A549 treated with CpdA at 1 μM for 4 hours (cell line): ENCODE measurements around the gene ATP7A. TPM values are rescaled to one million over a fixed set of nuclear protein-coding genes. Genes with fewer than 3 reads are reported as not detected.

Experiments used
- total RNA-seq: library from RNA; stranded (reverse); fragments of 200-300 nt; extraction: Qiagen RNA extraction; gene quantifications from 5 replicates; pipeline ENCODE4 v1.2.3, GENCODE V29; 2022; ENCODE audit warnings: low read depth

The ATP7A gene
- 2.6 to 3.8 TPM (median 3.5 TPM) in 5 replicates for total RNA-seq

GRCh38 chrX:77910108-77910840, at the start of gene ATP7A:
Gene ATP7A (plus strand): TSS chrX:77910693. CDS start chrX:77971642, 60,949 bp downstream.

DNA sequence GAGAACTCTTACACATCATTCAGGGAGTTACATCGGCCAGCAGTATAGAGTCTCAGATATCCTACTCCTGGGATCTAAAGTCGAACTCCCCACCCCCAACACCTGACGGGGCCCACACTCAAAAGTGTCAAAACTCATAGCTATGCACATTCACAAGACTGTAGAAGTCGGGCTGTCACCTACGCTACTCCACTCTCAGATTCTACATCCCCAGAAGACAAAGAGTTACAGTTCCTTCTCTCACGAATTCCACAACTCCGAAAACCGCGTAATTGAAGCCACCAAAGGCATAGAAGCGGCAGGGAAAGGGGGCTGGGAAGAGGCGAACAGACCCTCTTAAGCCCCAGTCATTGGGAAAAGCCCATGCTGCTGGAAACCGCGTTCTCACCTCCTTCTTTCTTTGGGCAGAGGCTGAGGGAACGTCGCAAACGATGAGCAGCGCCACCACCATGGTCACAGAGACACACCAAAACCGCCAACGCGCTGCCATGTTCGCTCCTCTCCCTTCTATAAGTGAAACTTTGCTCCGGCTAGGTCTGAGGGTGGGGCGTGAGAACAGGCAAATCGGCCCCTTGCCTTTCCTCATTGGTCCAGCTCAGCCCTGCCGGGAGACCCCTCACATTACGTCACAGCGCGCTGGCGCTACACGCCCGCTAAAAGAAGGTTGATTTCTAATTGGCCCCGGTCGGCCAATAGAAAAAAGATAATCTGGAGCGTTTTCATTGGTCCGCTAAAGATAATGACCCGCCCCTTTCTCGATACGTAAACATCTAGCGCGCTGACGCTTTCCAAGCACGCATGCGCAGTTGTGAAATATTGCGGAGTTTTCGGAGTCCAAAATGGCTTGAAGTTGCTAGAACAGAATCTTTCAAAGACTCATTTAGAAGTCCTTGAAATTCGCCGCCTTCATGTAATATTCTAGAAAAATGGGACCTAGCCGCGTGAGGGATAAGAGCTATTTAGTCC, 15.3 kb upstream of the ATP7A start, which contains the start of gene MAGT1:
MAGT1 (minus strand) TSS at position 515 of the 966 bp plus-strand sequence; CDS start at position 490, 25 bp downstream.

DNA sequence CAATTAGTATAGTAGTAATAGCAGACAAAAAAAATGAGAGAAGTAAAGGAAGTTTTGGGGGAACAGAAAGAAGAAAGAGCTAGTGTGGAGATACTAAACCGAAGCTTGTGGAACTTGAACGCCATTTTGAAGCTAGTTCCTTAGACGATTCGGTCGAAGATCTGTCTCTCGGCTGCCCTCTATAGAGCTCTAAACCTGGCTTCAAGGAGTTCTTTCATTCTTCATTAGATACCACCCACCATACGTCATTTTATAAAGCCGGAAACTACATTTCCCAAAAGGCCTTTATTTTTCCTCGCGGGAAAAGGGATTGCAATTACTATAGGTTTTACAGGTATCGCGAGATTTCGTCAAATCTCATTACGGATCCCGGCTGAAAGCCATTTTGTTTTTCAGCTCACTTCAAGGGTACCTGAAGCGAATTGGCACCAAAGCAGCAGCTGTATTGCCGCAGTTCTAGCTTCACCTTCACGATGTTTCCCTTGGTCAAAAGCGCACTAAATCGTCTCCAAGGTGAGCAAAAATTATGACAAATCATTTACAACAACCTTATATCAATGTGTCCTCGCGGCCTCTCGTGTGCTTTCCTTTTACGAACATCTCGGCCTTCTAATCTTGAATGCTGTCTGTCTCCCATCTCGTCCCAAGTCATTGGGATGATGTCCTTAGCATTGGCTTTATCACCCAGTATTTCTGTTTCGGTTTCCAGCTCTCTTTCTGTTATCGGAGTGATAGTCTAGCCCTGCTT, 11.2 kb upstream of the ATP7A start, which contains the start of gene COX7B:
COX7B (plus strand) TSS at position 388 of the 748 bp plus-strand sequence; CDS start at position 474, 86 bp downstream.

GRCh38 chrX:77969538-77969937, 59.0 kb downstream of the ATP7A start, which contains the start of gene PGAM4:
Gene PGAM4 (minus strand): TSS chrX:77969638. CDS start chrX:77969638, 0 bp downstream.

Other genes with a start within 250 kb of the ATP7A start
- gene ATRX, start 124.5 kb upstream of the ATP7A start, total RNA-seq: 17.6 to 27.2 TPM (median 22.1 TPM) in 5 replicates
- gene MAGT1, start 15.3 kb upstream of the ATP7A start, total RNA-seq: 36.3 to 51.0 TPM (median 41.3 TPM) in 5 replicates
- 567 to 684 TPM (median 619 TPM) in 5 replicates for gene COX7B, start 11.2 kb upstream of the ATP7A start, total RNA-seq
- 0.26 to 0.50 TPM (median 0.38 TPM) in 4 of 5 replicates, not detected in the other for gene PGAM4, start 58.9 kb downstream of the ATP7A start, total RNA-seq
- 535 to 615 TPM (median 598 TPM) in 5 replicates for gene PGK1, start 193.6 kb downstream of the ATP7A start, total RNA-seq
- gene TAF9B, start 229.0 kb downstream of the ATP7A start, total RNA-seq: 9.6 to 13.1 TPM (median 12.9 TPM) in 5 replicates